OCI-LY7 (cell line): ENCODE data around the gene SLC2A13. TPM values are rescaled to one million over a fixed set of nuclear protein-coding genes. Genes with fewer than 3 reads are reported as not detected.
"Not testable (repeated sequence)": the region's sequence is repeated elsewhere in the genome, so short reads cannot be mapped to it uniquely, and the experiment has no call there.

ENCODE experiments used
- BruUV-seq: library from RNA; stranded (reverse); fragments of 400-500 nt; replicated peaks from 2 replicates; lab custom pipeline; 2021; lab: Mats Ljungman, UMichigan
- CTCF ChIA-PET: fragments of 300-600 bp; sonication (Branson Sonifier 250); formaldehyde crosslinking; loops from one replicate; lab custom pipeline; 2022; ENCODE audit warnings: antibody characterized with exemption; ENCODE audit not compliant: unreplicated experiment; lab: Charles Lee
- POLR2A ChIA-PET: fragments of 300-600 bp; sonication (Branson Sonifier 250); formaldehyde crosslinking; loops from one replicate; lab custom pipeline; 2022; ENCODE audit warnings: antibody characterized with exemption; lab: Charles Lee
- DNase-seq: peaks from one replicate; pipeline ENCODE4 v3.0.0-alpha.2; 2015; ENCODE audit warnings: low spot score
- H2AFZ ChIP-seq: fragments of 200-600 bp; sonication (generic), shearing (Covaris generic); 2 replicates; pipeline ENCODE4 v1.6.1; 2014; ENCODE audit warnings: mild to moderate bottlenecking, antibody characterized with exemption, low read length, moderate library complexity
- H3K27ac ChIP-seq: fragments of 200-600 bp; sonication (generic); 2 replicates; pipeline ENCODE4 v1.5.1; 2014; ENCODE audit warnings: mixed run types, low read depth, mild to moderate bottlenecking, moderate library complexity, low read length, inconsistent platforms; ENCODE audit not compliant: poor library complexity, severe bottlenecking
- H3K36me3 ChIP-seq: fragments of 200-600 bp; sonication (generic); 2 replicates; pipeline ENCODE4 v1.6.1; 2014; ENCODE audit warnings: mild to moderate bottlenecking, antibody characterized with exemption, low read length, moderate library complexity, mixed read lengths; ENCODE audit not compliant: insufficient read depth
- H3K4me1 ChIP-seq: fragments of 200-600 bp; sonication (generic); 2 replicates; pipeline ENCODE4 v1.5.1; 2014; ENCODE audit warnings: mild to moderate bottlenecking, low read length; ENCODE audit not compliant: insufficient read depth, poor library complexity, severe bottlenecking
- H3K4me2 ChIP-seq: fragments of 200-600 bp; sonication (generic); 2 replicates; pipeline ENCODE4 v1.6.1; 2014; ENCODE audit warnings: mild to moderate bottlenecking, low read length
- H3K4me3 ChIP-seq: fragments of 200-600 bp; sonication (generic); 2 replicates; pipeline ENCODE4 v1.5.1; 2014; ENCODE audit warnings: mild to moderate bottlenecking, low read depth, low read length; ENCODE audit not compliant: poor library complexity, severe bottlenecking
- H3K79me2 ChIP-seq: fragments of 200-600 bp; sonication (generic); 2 replicates; pipeline ENCODE4 v1.6.1; 2016; ENCODE audit warnings: low read depth, mild to moderate bottlenecking, low read length, moderate library complexity, mixed read lengths; ENCODE audit not compliant: insufficient read depth
- H3K9me2 ChIP-seq: fragments of 200-600 bp; sonication (generic); 2 replicates; pipeline ENCODE4 v1.6.1; 2016; ENCODE audit warnings: mild to moderate bottlenecking, low read length, mixed read lengths; ENCODE audit not compliant: insufficient read depth
- H3K9me3 ChIP-seq: fragments of 200-600 bp; sonication (generic); 2 replicates; pipeline ENCODE4 v1.6.1; 2014; ENCODE audit warnings: mild to moderate bottlenecking, mixed run types, low read length, mixed read lengths
- H4K20me1 ChIP-seq: fragments of 200-600 bp; sonication (generic); 2 replicates; pipeline ENCODE4 v1.6.1; 2014; ENCODE audit warnings: mild to moderate bottlenecking, antibody characterized with exemption, low read length, moderate library complexity, mixed read lengths; ENCODE audit not compliant: insufficient read depth
- CTCF ChIP-seq: fragments of 200-600 bp; sonication (generic); conservative IDR thresholded peaks from 2 replicates; pipeline ENCODE4 v1.5.1; 2014; ENCODE audit warnings: mild to moderate bottlenecking, antibody characterized with exemption, low read length, moderate library complexity, mixed read lengths
- EZH2phosphoT487 ChIP-seq: fragments of 200-600 bp; sonication (generic); IDR thresholded peaks from 2 replicates; pipeline ENCODE4 v1.6.1; 2018; ENCODE audit warnings: low read depth, borderline replicate concordance, mild to moderate bottlenecking, mixed run types, antibody characterized with exemption, low read length, moderate library complexity, mixed read lengths
- intact Hi-C: fragments of 100-400 bp; cut with micrococcal nuclease; formaldehyde crosslinking; loops from one replicate; pipeline ENCODE4 v1.10.0; 2022; ENCODE audit not compliant: unreplicated experiment
- total RNA-seq, 2 experiments: library from RNA; depleted of rRNA in 1 of 2; stranded (reverse); fragments of >200 nt in 1 of 2; shearing (Covaris generic) in 1 of 2; gene quantifications; 2 replicates each; pipeline ENCODE4 v1.2.3, GENCODE V29; 2014 to 2022

The SLC2A13 gene
- total RNA-seq, 2 experiments from 2014 or later = 12.4 to 16.5 TPM

DNA sequence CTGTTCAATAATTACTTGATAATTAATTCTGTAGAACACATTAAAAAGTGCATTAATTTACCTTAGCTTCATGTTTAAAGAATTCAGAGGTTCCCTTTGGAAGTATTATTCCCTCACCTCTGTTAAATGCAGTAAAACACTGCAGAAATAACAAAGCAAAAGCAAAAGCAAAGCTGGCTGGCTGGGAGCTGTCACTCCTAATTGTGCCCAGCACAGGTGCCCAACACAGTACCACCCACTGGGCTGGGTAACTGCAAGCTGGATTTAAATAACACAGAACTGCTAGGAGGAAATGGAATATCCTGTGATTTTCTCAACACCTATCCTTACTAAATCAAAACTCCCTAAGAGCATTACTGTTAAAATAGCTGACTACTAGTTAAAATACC is 72.6 kb downstream of the SLC2A13 start:
- BruUV-seq = no TSS peak
- Histone ChIP-seq H2AFZ (no peak overlapping the region), H3K4me2 (no peak overlapping the region), H3K4me1 (no peaks in the 10 kb centered on the region), H4K20me1 (no peaks in the 10 kb centered on the region), H3K4me3 (no peak overlapping the region), H3K36me3 (no peaks in the 10 kb centered on the region), H3K79me2 (no peaks in the 10 kb centered on the region), H3K27ac (no peak overlapping the region), H3K9me3 (no peaks in the 10 kb centered on the region), H3K9me2 (no peaks in the 10 kb centered on the region)
- POLR2A ChIA-PET = interaction anchor here (0.7 to 1.6 kb wide), 6 partner anchors 11 to 269 kb away, joined by 3 read pairs; no protein-coding TSS in a partner anchor
- intact Hi-C loops = no loop called here
- TF ChIP-seq EZH2phosphoT487 (no peak), CTCF (no peak)
- CTCF ChIA-PET = no interaction called here
- DNase-seq = no peak

- ChIA-PET POLR2A (interaction anchor here (0.6 to 1.6 kb wide), 6 partner anchors 12 to 258 kb away, joined by 3 to 4 read pairs (median 3); no protein-coding TSS in a partner anchor), CTCF (no interaction called here)
- intact Hi-C loops = no loop called here
- Histone ChIP-seq H3K4me3 (no peak overlapping the region), H4K20me1 (no peaks in the 10 kb centered on the region), H2AFZ (no peak overlapping the region), H3K4me1 (no peaks in the 10 kb centered on the region), H3K4me2 (no peak overlapping the region), H3K27ac (no peak overlapping the region), H3K9me3 (no peaks in the 10 kb centered on the region), H3K9me2 (no peaks in the 10 kb centered on the region), H3K79me2 (no peaks in the 10 kb centered on the region), H3K36me3 (no peaks in the 10 kb centered on the region)
- no peak for DNase-seq
- BruUV-seq = no TSS peak
- TF ChIP-seq EZH2phosphoT487 = no peak
- no peak for TF ChIP-seq CTCF
Observed at GRCh38 chr12:40032433-40033241, 73.2 kb downstream of the SLC2A13 start.

DNA sequence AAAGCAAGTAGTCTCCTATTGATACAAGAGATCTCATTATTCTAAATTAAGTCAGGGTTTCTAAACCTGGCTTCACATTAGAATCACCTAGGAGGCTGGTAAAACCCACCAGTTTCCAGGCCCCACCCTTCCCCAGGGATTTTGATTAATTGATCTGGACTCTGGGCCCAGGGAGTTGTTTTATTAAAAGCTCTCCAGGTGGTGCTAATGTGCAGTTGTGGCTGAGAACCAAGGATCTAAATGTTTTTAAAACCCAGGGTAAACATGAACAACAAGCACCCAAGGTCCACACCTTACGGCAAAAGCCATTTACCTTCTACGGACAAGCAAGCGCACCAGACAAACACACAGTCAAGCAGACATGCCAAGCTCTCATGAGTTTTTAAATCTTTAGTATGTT is 73.9 kb downstream of the SLC2A13 start:
- DNase-seq = no peak
- Histone ChIP-seq H3K36me3 (no peaks in the 10 kb centered on the region), H3K9me2 (no peaks in the 10 kb centered on the region), H3K79me2 (no peaks in the 10 kb centered on the region), H3K9me3 (no peaks in the 10 kb centered on the region), H2AFZ (no peak overlapping the region), H4K20me1 (no peaks in the 10 kb centered on the region), H3K27ac (no peak overlapping the region), H3K4me1 (no peaks in the 10 kb centered on the region), H3K4me2 (no peak overlapping the region), H3K4me3 (no peak overlapping the region)
- BruUV-seq = no TSS peak
- 0 out of 2 replicates have a peak, but pooled peaks have one; percentile 12 for TF ChIP-seq CTCF
- TF ChIP-seq EZH2phosphoT487 = no peak
- CTCF ChIA-PET = no interaction called here
- intact Hi-C loops = no loop called here
- POLR2A ChIA-PET = no interaction called here

DNA sequence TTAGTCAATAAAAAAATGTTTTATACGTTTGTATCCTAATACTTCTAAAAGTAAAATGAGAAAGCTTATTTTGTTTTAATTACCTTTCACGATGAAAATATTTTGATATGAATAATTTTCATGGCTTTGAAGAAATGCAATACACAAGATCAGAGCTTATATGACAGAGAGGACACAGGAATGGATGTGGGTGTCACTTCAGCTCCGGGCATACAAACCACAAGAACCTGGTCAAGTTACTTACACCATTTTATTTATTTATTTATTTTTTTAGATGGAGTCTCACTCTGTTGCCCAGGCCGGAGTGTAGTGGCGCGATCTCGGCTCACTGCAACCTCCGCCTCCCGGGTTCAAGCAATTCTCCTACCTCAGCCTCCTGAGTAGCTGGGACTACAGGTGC is 74.9 kb downstream of the SLC2A13 start:
- H2AFZ ChIP-seq, H4K20me1 ChIP-seq, H3K27ac ChIP-seq, H3K79me2 ChIP-seq, CTCF ChIA-PET, intact Hi-C loops, H3K36me3 ChIP-seq, H3K4me1 ChIP-seq, H3K9me2 ChIP-seq, BruUV-seq, H3K4me2 ChIP-seq, H3K9me3 ChIP-seq, H3K4me3 ChIP-seq, DNase-seq: not testable (repeated sequence)
- POLR2A ChIA-PET = interaction anchor here (0.6 to 1.5 kb wide), 2 partner anchors 16 to 1536 kb away, joined by 3 to 7 read pairs; no protein-coding TSS in a partner anchor
